A549 (cell line): ENCODE data around the gene ZNF394. TPM values are rescaled to one million over a fixed set of nuclear protein-coding genes. Genes with fewer than 3 reads are reported as not detected.

ENCODE experiments used
- ATAC-seq, 2 experiments: fragments of 200-7000 bp in 1 of 2; fragments of >200 bp in 1 of 2; cut with Nextera tagmentation in 1 of 2; cut with Tn5 transposase in 1 of 2; 3 replicates each; pipeline versions ENCODE4 v1.8.0 to v1.9.1; 2018 to 2020; ENCODE audit warnings: mild to moderate bottlenecking in 1 of 2, moderate library complexity in 1 of 2
- CTCF ChIA-PET: fragments of 300-600 bp; sonication (Branson Sonifier 250); formaldehyde crosslinking; extraction: SDS; loops from one replicate; lab custom pipeline; 2021; ENCODE audit warnings: antibody characterized with exemption, inconsistent platforms; lab: Yijun Ruan, JAX
- POLR2A ChIA-PET: fragments of 350-600 bp; formaldehyde crosslinking; extraction: SDS; loops from one replicate; lab custom pipeline; 2021; ENCODE audit warnings: antibody characterized with exemption, inconsistent platforms; lab: Yijun Ruan, JAX
- DNase-seq, 2 experiments: peaks; one replicate each; pipeline versions ENCODE4 v3.0.0 to v3.0.0-alpha.2; 2011 to 2016; ENCODE audit warnings: low read depth in 1 of 2, low spot score in 1 of 2
- FAIRE-seq: peaks from 2 replicates; lab custom pipeline; 2011; peaks lifted over from hg19 to GRCh38; lab: Jason Lieb, UNC
- H3K27ac ChIP-seq, 2 experiments: fragments of >200 bp; sonication (Bioruptor Twin); formaldehyde crosslinking; 3 replicates each; pipeline ENCODE4 v1.5.1; 2016 to 2017
- H3K4me1 ChIP-seq: fragments of >200 bp; sonication (Bioruptor Twin); formaldehyde crosslinking; 3 replicates; pipeline ENCODE4 v1.6.1; 2016
- H3K4me2 ChIP-seq: fragments of >200 bp; sonication (Bioruptor Twin); formaldehyde crosslinking; 3 replicates; pipeline ENCODE4 v1.6.1; 2016
- H3K4me3 ChIP-seq: fragments of >200 bp; sonication (Bioruptor Twin); formaldehyde crosslinking; 3 replicates; pipeline ENCODE4 v1.5.1; 2016
- H3K9me3 ChIP-seq: fragments of >200 bp; sonication (Bioruptor Twin); formaldehyde crosslinking; 3 replicates; pipeline ENCODE4 v1.6.1; 2016
- ATOH8 ChIP-seq: fragments of 250-450 bp; sonication (Bioruptor Pico); IDR thresholded peaks from 2 replicates; pipeline ENCODE4 v1.5.0; 2020; ENCODE audit warnings: low read depth, mild to moderate bottlenecking, moderate library complexity
- CBX2 ChIP-seq: fragments of 200-600 bp; sonication (generic); IDR thresholded peaks from 2 replicates; pipeline ENCODE4 v1.6.1; 2016; ENCODE audit warnings: low read depth, mild to moderate bottlenecking, borderline replicate concordance
- CBX8 ChIP-seq: fragments of 200-600 bp; sonication (generic); IDR thresholded peaks from 2 replicates; pipeline ENCODE4 v1.6.1; 2016
- CHD4 ChIP-seq: fragments of 200-600 bp; sonication (generic); IDR thresholded peaks from 2 replicates; pipeline ENCODE4 v1.6.1; 2016; ENCODE audit warnings: antibody characterized with exemption, mild to moderate bottlenecking, borderline replicate concordance
- EHMT2 ChIP-seq: fragments of 200-600 bp; sonication (generic); IDR thresholded peaks from 2 replicates; pipeline ENCODE4 v1.6.1; 2016; ENCODE audit warnings: antibody characterized with exemption, low read depth, mild to moderate bottlenecking, moderate library complexity
- ELK1 ChIP-seq: fragments of 150-350 bp; IDR thresholded peaks from 2 replicates; pipeline ENCODE4 v1.6.1; 2014; ENCODE audit warnings: low read depth, mild to moderate bottlenecking, low read length
- HES2 ChIP-seq: fragments of >200 bp; sonication (Bioruptor Twin); formaldehyde crosslinking; IDR thresholded peaks from 2 replicates; pipeline ENCODE4 v1.6.1; 2016
- HEYL ChIP-seq: fragments of 250-450 bp; sonication (Bioruptor Pico); IDR thresholded peaks from 2 replicates; pipeline ENCODE4 v1.8.0; 2021; ENCODE audit warnings: mild to moderate bottlenecking, moderate library complexity
- HOXB5 ChIP-seq: fragments of 250-450 bp; sonication (Bioruptor Pico); IDR thresholded peaks from 2 replicates; pipeline ENCODE4 v1.5.0; 2020; ENCODE audit warnings: mild to moderate bottlenecking, moderate library complexity
- NFE2L2 ChIP-seq: fragments of 150-350 bp; conservative IDR thresholded peaks from 2 replicates; pipeline ENCODE4 v1.6.1; 2014; ENCODE audit warnings: low read length
- NPAS2 ChIP-seq: fragments of 250-450 bp; sonication (Bioruptor Pico); IDR thresholded peaks from 2 replicates; pipeline ENCODE4 v1.8.0; 2022; ENCODE audit warnings: mild to moderate bottlenecking, moderate library complexity, borderline replicate concordance
- PBX3 ChIP-seq: IDR thresholded peaks from 2 replicates; pipeline ENCODE4 v1.6.1; 2012
- RARB ChIP-seq: fragments of 250-450 bp; sonication (Bioruptor Pico); IDR thresholded peaks from 2 replicates; pipeline ENCODE4 v1.8.0; 2021; ENCODE audit warnings: mild to moderate bottlenecking, moderate library complexity
- RNF2 ChIP-seq: fragments of 200-600 bp; sonication (generic); IDR thresholded peaks from 2 replicates; pipeline ENCODE4 v1.6.1; 2016; ENCODE audit warnings: low read depth, mild to moderate bottlenecking, antibody characterized with exemption, moderate library complexity, borderline replicate concordance
- TFCP2L1 ChIP-seq: fragments of 250-450 bp; sonication (Bioruptor Pico); IDR thresholded peaks from 2 replicates; pipeline ENCODE4 v1.5.0; 2021; ENCODE audit warnings: mild to moderate bottlenecking
- TP53 ChIP-seq: fragments of 250-450 bp; sonication (Bioruptor Pico); IDR thresholded peaks from 2 replicates; pipeline ENCODE4 v1.5.0; 2021; ENCODE audit warnings: mild to moderate bottlenecking, moderate library complexity
- ZSCAN20 ChIP-seq: fragments of 250-450 bp; sonication (Bioruptor Pico); IDR thresholded peaks from 2 replicates; pipeline ENCODE4 v1.8.0; 2022; ENCODE audit warnings: mild to moderate bottlenecking, moderate library complexity
- WGBS: methylation state at CpG from one replicate; pipeline ENCODE4 v1.1.6; 2017; ENCODE audit errors: missing lambda C conversion rate; 5-methylcytosine and 5-hydroxymethylcytosine counted together
- polyA plus RNA-seq, 4 experiments: library from polyadenylated mRNA; depleted of rRNA in 3 of 4; stranded (reverse); fragments of >200 nt; fragmentation: RNase III in 1 of 4; extraction: RNeasy Plus Mini Kit Qiagen cat#74134 plus additional on column Dnase treatment in 1 of 4; gene quantifications; 2 replicates in 3 of 4; 3 replicates in 1 of 4; pipeline ENCODE4 v1.2.3, GENCODE V29; 2011 to 2017
- TF ChIP-seq, protein P1 (sequence below): fragments of 200-600 bp; sonication (generic); IDR thresholded peaks from 2 replicates; pipeline ENCODE4 v1.6.1; 2016; ENCODE audit warnings: antibody characterized with exemption, mild to moderate bottlenecking, moderate library complexity
- TF ChIP-seq, protein P2 (sequence below): IDR thresholded peaks from 2 replicates; pipeline ENCODE4 v1.6.1; 2012
- TF ChIP-seq, protein P3 (sequence below): fragments of 450-650 bp; IDR thresholded peaks from 2 replicates; pipeline ENCODE4 v1.6.1; 2014; ENCODE audit warnings: antibody characterized with exemption

Gene ZNF394
- polyA plus RNA-seq, 2 of the 4 experiments (the other 2 are of a cell fraction) = 12.8 to 13.6 TPM

DNA sequence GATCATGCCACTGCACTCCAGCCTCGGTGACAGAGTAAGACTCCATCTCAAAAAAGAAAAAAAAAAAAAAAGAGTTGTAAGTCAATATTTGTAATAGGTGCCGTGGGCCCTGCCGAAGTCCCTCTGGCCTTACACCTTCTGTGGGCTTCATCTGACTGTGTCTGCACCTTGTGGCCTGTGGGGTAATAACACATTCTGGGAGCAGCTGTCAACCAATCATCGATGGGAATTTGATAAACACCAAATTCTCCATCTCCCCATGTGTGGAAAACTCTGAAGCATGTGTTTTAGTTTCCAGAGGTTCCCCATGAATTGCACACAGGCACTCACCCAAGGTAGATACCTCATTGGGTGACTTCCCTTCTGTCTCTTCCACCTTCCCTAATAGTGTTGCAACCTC, 10.8 kb downstream of the ZNF394 start:
- no peak for TF ChIP-seq ATOH8
- TF ChIP-seq EHMT2 = no peak
- no peak for TF ChIP-seq RARB (CRISPR knock-in tag)
- no peak for TF ChIP-seq PBX3
- no peak for TF ChIP-seq NPAS2 (CRISPR knock-in tag)
- no peak for TF ChIP-seq ZSCAN20 (CRISPR knock-in tag)
- TF ChIP-seq CBX8 = no peak
- TF ChIP-seq, protein P1, sequence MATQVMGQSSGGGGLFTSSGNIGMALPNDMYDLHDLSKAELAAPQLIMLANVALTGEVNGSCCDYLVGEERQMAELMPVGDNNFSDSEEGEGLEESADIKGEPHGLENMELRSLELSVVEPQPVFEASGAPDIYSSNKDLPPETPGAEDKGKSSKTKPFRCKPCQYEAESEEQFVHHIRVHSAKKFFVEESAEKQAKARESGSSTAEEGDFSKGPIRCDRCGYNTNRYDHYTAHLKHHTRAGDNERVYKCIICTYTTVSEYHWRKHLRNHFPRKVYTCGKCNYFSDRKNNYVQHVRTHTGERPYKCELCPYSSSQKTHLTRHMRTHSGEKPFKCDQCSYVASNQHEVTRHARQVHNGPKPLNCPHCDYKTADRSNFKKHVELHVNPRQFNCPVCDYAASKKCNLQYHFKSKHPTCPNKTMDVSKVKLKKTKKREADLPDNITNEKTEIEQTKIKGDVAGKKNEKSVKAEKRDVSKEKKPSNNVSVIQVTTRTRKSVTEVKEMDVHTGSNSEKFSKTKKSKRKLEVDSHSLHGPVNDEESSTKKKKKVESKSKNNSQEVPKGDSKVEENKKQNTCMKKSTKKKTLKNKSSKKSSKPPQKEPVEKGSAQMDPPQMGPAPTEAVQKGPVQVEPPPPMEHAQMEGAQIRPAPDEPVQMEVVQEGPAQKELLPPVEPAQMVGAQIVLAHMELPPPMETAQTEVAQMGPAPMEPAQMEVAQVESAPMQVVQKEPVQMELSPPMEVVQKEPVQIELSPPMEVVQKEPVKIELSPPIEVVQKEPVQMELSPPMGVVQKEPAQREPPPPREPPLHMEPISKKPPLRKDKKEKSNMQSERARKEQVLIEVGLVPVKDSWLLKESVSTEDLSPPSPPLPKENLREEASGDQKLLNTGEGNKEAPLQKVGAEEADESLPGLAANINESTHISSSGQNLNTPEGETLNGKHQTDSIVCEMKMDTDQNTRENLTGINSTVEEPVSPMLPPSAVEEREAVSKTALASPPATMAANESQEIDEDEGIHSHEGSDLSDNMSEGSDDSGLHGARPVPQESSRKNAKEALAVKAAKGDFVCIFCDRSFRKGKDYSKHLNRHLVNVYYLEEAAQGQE = no peak
- no peak for TF ChIP-seq HEYL (CRISPR knock-in tag)
- TF ChIP-seq, protein P2, sequence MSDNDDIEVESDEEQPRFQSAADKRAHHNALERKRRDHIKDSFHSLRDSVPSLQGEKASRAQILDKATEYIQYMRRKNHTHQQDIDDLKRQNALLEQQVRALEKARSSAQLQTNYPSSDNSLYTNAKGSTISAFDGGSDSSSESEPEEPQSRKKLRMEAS = no peak
- no peak for TF ChIP-seq HOXB5 (CRISPR knock-in tag)
- no peak for TF ChIP-seq NFE2L2
- TF ChIP-seq, protein P3, sequence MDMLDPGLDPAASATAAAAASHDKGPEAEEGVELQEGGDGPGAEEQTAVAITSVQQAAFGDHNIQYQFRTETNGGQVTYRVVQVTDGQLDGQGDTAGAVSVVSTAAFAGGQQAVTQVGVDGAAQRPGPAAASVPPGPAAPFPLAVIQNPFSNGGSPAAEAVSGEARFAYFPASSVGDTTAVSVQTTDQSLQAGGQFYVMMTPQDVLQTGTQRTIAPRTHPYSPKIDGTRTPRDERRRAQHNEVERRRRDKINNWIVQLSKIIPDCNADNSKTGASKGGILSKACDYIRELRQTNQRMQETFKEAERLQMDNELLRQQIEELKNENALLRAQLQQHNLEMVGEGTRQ = no peak
- no peak for TF ChIP-seq TFCP2L1
- TF ChIP-seq RNF2 = no peak
- TF ChIP-seq HES2 = no peak
- no peak for TF ChIP-seq CHD4
- no peak for TF ChIP-seq CBX2
- TF ChIP-seq ELK1 = no peak
- TF ChIP-seq TP53 (CRISPR knock-in tag) = no peak
- DNase-seq = no peak
- no peak for FAIRE-seq

More for the DNA sequence above, 10.8 kb downstream of the ZNF394 start:
- ChIA-PET POLR2A (interaction anchor here (1.3 kb wide), 1 partner anchor 11 kb away, joined by 4 read pairs; the partner anchor contains the start of gene ZNF394), CTCF (no interaction called here)
- Histone ChIP-seq H3K4me2 (no peak overlapping the region), H3K9me3 (peaks cover 77% of the 10 kb centered on the region), H3K4me1 (no peaks in the 10 kb centered on the region), H3K4me3 (no peak overlapping the region), H3K27ac (no peak overlapping the region)
- 85% methylated on average over 4 of the region's 4 CpGs for WGBS
- peak in 1 of 2 experiments; percentile 32; a peak in 1 of 6 replicates for ATAC-seq
